ENCODE data around the gene SPART. TPM values are rescaled to one million over a fixed set of nuclear protein-coding genes. Genes with fewer than 3 reads are reported as not detected.

Gene SPART
- total RNA-seq, 2 donors from 2014 or later, result 5.0 to 11.4 TPM

DNA sequence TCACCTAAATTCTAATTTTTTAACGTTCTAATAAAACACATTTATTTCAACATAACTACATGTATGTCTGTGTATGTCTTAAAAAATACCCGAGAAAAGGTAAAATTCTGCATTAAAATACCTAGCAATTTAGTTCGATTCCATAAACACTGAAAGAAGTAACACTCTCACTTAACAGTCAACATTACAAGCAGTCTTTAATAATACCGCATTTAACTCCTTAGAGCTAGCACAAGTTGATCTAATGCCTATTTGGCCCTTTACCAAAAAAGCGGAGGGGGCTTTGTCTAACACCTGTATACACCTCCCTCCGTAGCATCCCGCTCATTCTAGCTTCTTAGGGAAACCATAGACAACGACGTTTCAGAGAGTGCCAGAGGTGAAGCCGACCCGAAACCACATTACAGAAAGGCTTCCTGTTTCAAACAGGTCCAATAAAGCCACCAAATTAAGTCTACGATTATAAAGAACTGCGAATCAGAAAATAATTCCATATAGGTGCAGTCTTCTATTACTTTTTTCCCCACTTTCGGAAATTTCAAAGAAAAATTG lies 1.2 kb downstream of the SPART start:
- Histone ChIP-seq H3K27me3 (no peaks in the 10 kb centered on the region), H3K27ac (peak overlapping the region; percentile 88), H3K4me3 (peak overlapping the region; percentile 57), H3K9ac (ENCODE audit: low read depth in 2 of 2, low read length in 2 of 2) (peak overlapping the region; percentile 3 to 40), H3K36me3 (no peaks in the 10 kb centered on the region), H3K9me3 (no peaks in the 10 kb centered on the region), H3K4me1 (no peaks in the 10 kb centered on the region)
- TF ChIP-seq, protein P1, sequence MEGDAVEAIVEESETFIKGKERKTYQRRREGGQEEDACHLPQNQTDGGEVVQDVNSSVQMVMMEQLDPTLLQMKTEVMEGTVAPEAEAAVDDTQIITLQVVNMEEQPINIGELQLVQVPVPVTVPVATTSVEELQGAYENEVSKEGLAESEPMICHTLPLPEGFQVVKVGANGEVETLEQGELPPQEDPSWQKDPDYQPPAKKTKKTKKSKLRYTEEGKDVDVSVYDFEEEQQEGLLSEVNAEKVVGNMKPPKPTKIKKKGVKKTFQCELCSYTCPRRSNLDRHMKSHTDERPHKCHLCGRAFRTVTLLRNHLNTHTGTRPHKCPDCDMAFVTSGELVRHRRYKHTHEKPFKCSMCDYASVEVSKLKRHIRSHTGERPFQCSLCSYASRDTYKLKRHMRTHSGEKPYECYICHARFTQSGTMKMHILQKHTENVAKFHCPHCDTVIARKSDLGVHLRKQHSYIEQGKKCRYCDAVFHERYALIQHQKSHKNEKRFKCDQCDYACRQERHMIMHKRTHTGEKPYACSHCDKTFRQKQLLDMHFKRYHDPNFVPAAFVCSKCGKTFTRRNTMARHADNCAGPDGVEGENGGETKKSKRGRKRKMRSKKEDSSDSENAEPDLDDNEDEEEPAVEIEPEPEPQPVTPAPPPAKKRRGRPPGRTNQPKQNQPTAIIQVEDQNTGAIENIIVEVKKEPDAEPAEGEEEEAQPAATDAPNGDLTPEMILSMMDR (IDR thresholded peaks at IDR 0.05), result no peak
- DNase-seq, result no peak
- intact Hi-C loops (cut with DNase I), result no loop called here

- Histone ChIP-seq H3K36me3 (no peaks in the 10 kb centered on the region), H3K9ac (ENCODE audit: low read depth in 2 of 2, low read length in 2 of 2) (no peak overlapping the region), H3K4me3 (no peak overlapping the region), H3K27ac (no peak overlapping the region), H3K9me3 (no peaks in the 10 kb centered on the region), H3K27me3 (no peaks in the 10 kb centered on the region), H3K4me1 (no peaks in the 10 kb centered on the region)
- intact Hi-C loops (cut with DNase I), result no loop called here
- TF ChIP-seq, protein P1 (IDR thresholded peaks at IDR 0.05), result no peak
- DNase-seq, result no peak
Measured at GRCh38 chr13:36344173-36344572, 2.0 kb downstream of the SPART start.

DNA sequence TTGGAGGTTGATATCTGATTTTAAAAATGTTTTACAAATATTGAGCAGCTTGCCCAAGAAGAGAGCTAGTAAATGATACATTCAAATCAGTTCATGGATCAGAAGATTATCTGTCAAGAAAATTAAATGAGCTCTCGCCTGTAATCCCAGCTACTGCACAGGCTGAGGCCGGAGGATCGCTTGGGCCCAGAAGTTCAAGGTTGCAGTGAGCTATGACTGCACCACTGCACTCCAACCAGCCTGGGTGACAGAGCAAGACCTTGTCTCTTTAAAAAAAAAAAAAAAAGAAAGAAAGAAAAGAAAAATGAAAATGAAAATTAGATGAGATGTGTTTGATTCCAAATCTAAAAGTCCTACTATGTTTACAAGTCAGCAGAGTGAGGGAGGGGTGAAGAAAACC lies 2.4 kb downstream of the SPART start:
- DNase-seq, result no peak
- TF ChIP-seq, protein P1 (IDR thresholded peaks at IDR 0.05), result no peak
- Histone ChIP-seq H3K4me3 (no peak overlapping the region), H3K27me3 (no peaks in the 10 kb centered on the region), H3K36me3 (no peaks in the 10 kb centered on the region), H3K9me3 (no peaks in the 10 kb centered on the region), H3K9ac (ENCODE audit: low read depth in 2 of 2, low read length in 2 of 2) (no peak overlapping the region), H3K4me1 (no peaks in the 10 kb centered on the region), H3K27ac (no peak overlapping the region)
- intact Hi-C loops (cut with DNase I), result no loop called here

GRCh38 chr13:36342715-36343114 lies 3.5 kb downstream of the SPART start:
- Histone ChIP-seq H3K4me3 (no peak overlapping the region), H3K36me3 (no peaks in the 10 kb centered on the region), H3K27ac (no peak overlapping the region), H3K27me3 (no peaks in the 10 kb centered on the region), H3K9ac (ENCODE audit: low read depth in 2 of 2, low read length in 2 of 2) (no peak overlapping the region), H3K4me1 (no peaks in the 10 kb centered on the region), H3K9me3 (no peaks in the 10 kb centered on the region)
- no peak for DNase-seq
- intact Hi-C loops (cut with DNase I), result no loop called here
- TF ChIP-seq, protein P1 (IDR thresholded peaks at IDR 0.05), result no peak

DNA sequence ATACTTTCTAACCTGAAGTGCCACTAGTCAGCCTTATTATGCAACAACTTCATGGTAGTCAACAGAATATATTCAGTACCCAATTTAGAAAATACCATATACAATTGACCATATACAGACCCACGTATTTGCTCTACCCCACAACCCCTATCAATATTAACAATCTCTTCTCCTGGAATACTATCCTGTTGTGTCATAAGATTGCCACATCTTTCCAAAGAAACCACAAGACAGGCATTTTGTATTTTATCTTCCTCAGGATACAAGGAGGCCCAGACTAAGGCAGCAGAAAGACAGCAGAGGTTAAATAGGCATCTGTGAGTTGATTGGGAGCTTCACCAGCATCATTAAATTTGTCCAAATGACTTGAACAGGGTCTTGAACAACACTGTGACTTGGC lies 4.5 kb downstream of the SPART start:
- H3K9ac ChIP-seq (ENCODE audit: low read depth in 2 of 2, low read length in 2 of 2), result no peak overlapping the region
- H3K4me3 ChIP-seq, result no peak overlapping the region
- H3K27ac ChIP-seq, result no peak overlapping the region
- intact Hi-C loops (cut with DNase I), result no loop called here
- TF ChIP-seq, protein P1 (IDR thresholded peaks at IDR 0.05), result no peak
- no peaks in the 10 kb centered on the region for H3K4me1 ChIP-seq
- H3K27me3 ChIP-seq, result no peaks in the 10 kb centered on the region
- no peaks in the 10 kb centered on the region for H3K9me3 ChIP-seq
- H3K36me3 ChIP-seq, result no peaks in the 10 kb centered on the region
- no peak for DNase-seq
